Left colon (tissue), 2 donors: ENCODE data around the gene UQCC5. TPM values are rescaled to one million over a fixed set of nuclear protein-coding genes. Genes with fewer than 3 reads are reported as not detected.
A peak's percentile ranks its signal among the peaks of the same experiment; 100 is the strongest.

Experiments used
- ATAC-seq: fragments of 200-7000 bp; cut with Tn5 transposase; one replicate; pipeline ENCODE4 v1.9.1; 2020; ENCODE audit warnings: mild to moderate bottlenecking, moderate library complexity
- DNase-seq, 2 donors: peaks; one replicate each; pipeline ENCODE4 v3.0.0-alpha.2; 2020
- intact Hi-C, 2 donors: fragments of 100-400 bp; cut with DNase I in 1 of 2; cut with micrococcal nuclease in 1 of 2; formaldehyde crosslinking; loops; one replicate each; pipeline versions ENCODE4 v1.11.2 to v1.14.0; 2022; cut with DNase I, micrococcal nuclease
- total RNA-seq, 2 donors: library from RNA; stranded (reverse); fragmentation: NEBNext Ultra II Directional; extraction: Animal tissue kit (Norgen Biotek cat#: 25700); gene quantifications; one replicate each; pipeline ENCODE4 v1.2.1, GENCODE V29; 2021
- donor health status: DM: no; HTN: no; CAD: no.
- donor health status: DM: yes; HTN: yes; CAD: no.

Gene UQCC5
- total RNA-seq, 2 donors from 2014 or later: 11.7 to 17.4 TPM

GRCh38 chr3:52546111-52546901, 9.9 kb downstream of the UQCC5 start:
- DNase-seq (no peak), ATAC-seq (peak; percentile 87)
- intact Hi-C loops: no loop called here

GRCh38 chr3:52547143-52547542, 10.7 kb downstream of the UQCC5 start:
- intact Hi-C loops: no loop called here
- DNase-seq (no peak), ATAC-seq (no peak)

- DNase-seq: no peak
- no peak for ATAC-seq
- intact Hi-C loops: no loop called here
Observed at GRCh38 chr3:52551118-52551517, 14.7 kb downstream of the UQCC5 start.

GRCh38 chr3:52552089-52552488, 15.7 kb downstream of the UQCC5 start:
- intact Hi-C loops: no loop called here
- DNase-seq (no peak), ATAC-seq (no peak)

- ATAC-seq (no peak), DNase-seq (no peak)
- intact Hi-C loops: no loop called here
Observed at GRCh38 chr3:52554026-52554755, 17.8 kb downstream of the UQCC5 start.

GRCh38 chr3:52555056-52555455, 18.7 kb downstream of the UQCC5 start:
- intact Hi-C loops: no loop called here
- ATAC-seq (no peak), DNase-seq (no peak)

- intact Hi-C loops: no loop called here
- DNase-seq (no peak), ATAC-seq (no peak)
Observed at GRCh38 chr3:52557011-52557960, 20.9 kb downstream of the UQCC5 start.

- DNase-seq (no peak), ATAC-seq (no peak)
- intact Hi-C loops: no loop called here
Observed at GRCh38 chr3:52558436-52558835, 22.0 kb downstream of the UQCC5 start.

- intact Hi-C loops: no loop called here
- ATAC-seq (no peak), DNase-seq (no peak)
Observed at GRCh38 chr3:52561028-52561747, 24.8 kb downstream of the UQCC5 start.

- intact Hi-C loops: no loop called here
- ATAC-seq (no peak), DNase-seq (no peak)
Observed at GRCh38 chr3:52563984-52564383, 27.6 kb downstream of the UQCC5 start.

- ATAC-seq: peak; percentile 74
- DNase-seq: no peak
- intact Hi-C loops: no loop called here
Observed at GRCh38 chr3:52568069-52568468, 31.7 kb downstream of the UQCC5 start.

GRCh38 chr3:52570076-52570475, 33.7 kb downstream of the UQCC5 start:
- intact Hi-C loops: no loop called here
- DNase-seq: no peak
- no peak for ATAC-seq

- ATAC-seq (no peak), DNase-seq (no peak)
- intact Hi-C loops: no loop called here
Observed at GRCh38 chr3:52572221-52572620, 35.8 kb downstream of the UQCC5 start.

GRCh38 chr3:52574056-52574965, 37.9 kb downstream of the UQCC5 start:
- DNase-seq: no peak
- intact Hi-C loops: no loop called here
- peak; percentile 97 for ATAC-seq
